Measurements from ENCODE around the gene PKDREJ.

- TF ChIP-seq EZH2phosphoT487 (IDR thresholded peaks at IDR 0.05; ENCODE audit: insufficient read depth, low read depth) (no peak), EZH2 (IDR thresholded peaks at IDR 0.05; ENCODE audit: insufficient read depth, poor library complexity, severe bottlenecking) (no peak)
Observed at GRCh38 chr22:46294784-46295183, 31.6 kb upstream of the PKDREJ start.
